Bronchial epithelial cell (primary cell): ENCODE results near the gene PLPP7. TPM values are rescaled to one million over a fixed set of nuclear protein-coding genes. Genes with fewer than 3 reads are reported as not detected.
"Not testable (repeated sequence)": the region's sequence is repeated elsewhere in the genome, so short reads cannot be mapped to it uniquely, and the experiment has no call there.

Source experiments
- DNase-seq: peaks from one replicate; pipeline ENCODE4 v3.0.0-alpha.2; 2010; ENCODE audit warnings: low read depth
- FAIRE-seq: peaks from 2 replicates; lab custom pipeline; 2011; peaks lifted over from hg19 to GRCh38; lab: Jason Lieb, UNC
- H3K27me3 ChIP-seq: 2 replicates; pipeline ENCODE4 v1.5.1; 2011; ENCODE audit warnings: low read length; ENCODE audit not compliant: control insufficient read depth, insufficient read depth
- H3K36me3 ChIP-seq: 2 replicates; pipeline ENCODE4 v1.5.1; 2011; ENCODE audit warnings: low read length; ENCODE audit not compliant: control insufficient read depth, insufficient read depth
- H3K4me3 ChIP-seq: 2 replicates; pipeline ENCODE4 v1.5.1; 2011; ENCODE audit warnings: mild to moderate bottlenecking, low read depth, low read length, control low read depth
- CTCF ChIP-seq: IDR thresholded peaks from 2 replicates; pipeline ENCODE4 v1.5.1; 2011; ENCODE audit warnings: mild to moderate bottlenecking, moderate library complexity, low read length, control low read depth, inconsistent platforms; ENCODE audit not compliant: insufficient read depth, severe bottlenecking
- total RNA-seq: library from RNA; depleted of rRNA; stranded (reverse); fragments of >200 nt; gene quantifications from 2 replicates; pipeline ENCODE4 v1.2.1, GENCODE V29; 2014

The PLPP7 gene
- total RNA-seq, 1 donor from 2014 or later: not detected

GRCh38 chr9:131335368-131335755 is 45.8 kb downstream of the PLPP7 start:
- DNase-seq: no peak
- Histone ChIP-seq H3K36me3 (no peaks in the 10 kb centered on the region), H3K4me3 (no peak overlapping the region), H3K27me3 (peaks cover 2% of the 10 kb centered on the region)
- FAIRE-seq: no peak
- no peak for TF ChIP-seq CTCF

- TF ChIP-seq CTCF: no peak
- Histone ChIP-seq H3K4me3 (no peak overlapping the region), H3K36me3 (no peaks in the 10 kb centered on the region), H3K27me3 (no peaks in the 10 kb centered on the region)
- DNase-seq: no peak
- FAIRE-seq: no peak
Measured at GRCh38 chr9:131337131-131337848, 47.8 kb downstream of the PLPP7 start.

GRCh38 chr9:131339212-131339611 is 49.7 kb downstream of the PLPP7 start:
- not testable (repeated sequence) for DNase-seq, H3K36me3 ChIP-seq, H3K27me3 ChIP-seq, H3K4me3 ChIP-seq, FAIRE-seq

GRCh38 chr9:131344931-131345535 is 55.5 kb downstream of the PLPP7 start:
- not testable (repeated sequence) for FAIRE-seq, H3K4me3 ChIP-seq, H3K27me3 ChIP-seq, H3K36me3 ChIP-seq, DNase-seq

- DNase-seq (no peak), FAIRE-seq (no peak)
- no peak for TF ChIP-seq CTCF
- H3K27me3 ChIP-seq: no peaks in the 10 kb centered on the region
- no peaks in the 10 kb centered on the region for H3K36me3 ChIP-seq
- H3K4me3 ChIP-seq: no peak overlapping the region
Measured at GRCh38 chr9:131346559-131346958, 57.0 kb downstream of the PLPP7 start.

GRCh38 chr9:131347376-131348020 is 58.0 kb downstream of the PLPP7 start:
- H3K4me3 ChIP-seq: no peak overlapping the region
- TF ChIP-seq CTCF: no peak
- H3K27me3 ChIP-seq: no peaks in the 10 kb centered on the region
- H3K36me3 ChIP-seq: no peaks in the 10 kb centered on the region
- no peak for FAIRE-seq
- DNase-seq: no peak
